HG02885 (cell line): ENCODE measurements around the gene MIGA1.

Experiments used
- ATAC-seq: cut with Tn5 transposase; IDR thresholded peaks from one replicate; pipeline ENCODE4 v1.9.1; 2021; ENCODE audit warnings: mild to moderate bottlenecking; ENCODE audit not compliant: unreplicated experiment, poor library complexity

Gene MIGA1

GRCh38 chr1:77834771-77835334 lies 55.4 kb downstream of the MIGA1 start:
- ATAC-seq: no peak

- ATAC-seq: no peak
Measured at GRCh38 chr1:77841574-77841973, 62.1 kb downstream of the MIGA1 start.

GRCh38 chr1:77845951-77846350 lies 66.5 kb downstream of the MIGA1 start:
- no peak for ATAC-seq

GRCh38 chr1:77846966-77847365 lies 67.5 kb downstream of the MIGA1 start:
- ATAC-seq: no peak

- ATAC-seq: peak; percentile 45
Measured at GRCh38 chr1:77847621-77848080, 68.2 kb downstream of the MIGA1 start.

- no peak for ATAC-seq
Measured at GRCh38 chr1:77850082-77850481, 70.6 kb downstream of the MIGA1 start.

- ATAC-seq: no peak
Measured at GRCh38 chr1:77857552-77857951, 78.1 kb downstream of the MIGA1 start.

GRCh38 chr1:77858725-77859124 lies 79.3 kb downstream of the MIGA1 start:
- no peak for ATAC-seq

GRCh38 chr1:77859248-77859647 lies 79.8 kb downstream of the MIGA1 start:
- no peak for ATAC-seq

GRCh38 chr1:77866296-77866695 lies 86.8 kb downstream of the MIGA1 start:
- no peak for ATAC-seq

GRCh38 chr1:77872645-77873044 lies 93.2 kb downstream of the MIGA1 start:
- ATAC-seq: no peak

GRCh38 chr1:77873461-77873860 lies 94.0 kb downstream of the MIGA1 start:
- no peak for ATAC-seq

- ATAC-seq: no peak
Measured at GRCh38 chr1:77874804-77875445, 95.5 kb downstream of the MIGA1 start.

GRCh38 chr1:77876884-77877283 lies 97.4 kb downstream of the MIGA1 start:
- ATAC-seq: no peak

GRCh38 chr1:77881061-77881460 lies 101.6 kb downstream of the MIGA1 start:
- no peak for ATAC-seq

- no peak for ATAC-seq
Measured at GRCh38 chr1:77882411-77882810, 103.0 kb downstream of the MIGA1 start.

GRCh38 chr1:77888081-77888780 lies 108.8 kb downstream of the MIGA1 start, which contains the start of gene NEXN:
TSS of gene NEXN (plus strand) at chr1:77888624. CDS start at chr1:77916107, 27,483 bp downstream.
- ATAC-seq: peak; percentile 26

GRCh38 chr1:77888781-77889642 lies 109.6 kb downstream of the MIGA1 start:
- ATAC-seq: peak; percentile 68

GRCh38 chr1:77889671-77890070 lies 110.2 kb downstream of the MIGA1 start:
- ATAC-seq: no peak

GRCh38 chr1:77891200-77891599 lies 111.8 kb downstream of the MIGA1 start:
- ATAC-seq: no peak
